ENCODE results near the gene NSD1. TPM values are rescaled to one million over a fixed set of nuclear protein-coding genes. Genes with fewer than 3 reads are reported as not detected.
A peak's percentile ranks its signal among the peaks of the same experiment; 100 is the strongest.

The NSD1 gene
- polyA plus RNA-seq, 1 donor (not counting 4 experiments of a cell fraction or from before 2014, with no cell fraction given) = 13.6 TPM

DNA sequence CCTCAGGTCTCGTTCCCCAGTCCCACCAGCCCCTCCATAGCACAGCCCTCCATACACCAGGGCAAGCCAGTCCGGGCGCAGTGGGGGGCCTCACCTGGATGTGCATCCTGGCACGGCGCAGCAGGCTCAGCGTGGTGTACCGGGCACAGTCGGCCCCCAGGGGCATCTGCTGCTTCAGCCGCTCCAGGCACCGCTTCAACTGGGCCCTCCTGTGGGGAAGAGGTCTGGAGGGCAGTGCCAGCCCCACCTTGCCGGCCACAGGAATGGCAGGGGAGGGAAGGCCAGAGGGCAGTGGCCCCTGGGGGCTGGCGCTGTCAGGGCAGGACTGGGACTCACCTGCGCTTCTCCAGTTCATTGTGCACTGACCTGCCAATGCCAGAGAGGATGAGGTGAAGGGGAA is 176.8 kb downstream of the NSD1 start:
- Histone ChIP-seq H3K27ac (ENCODE audit: control insufficient read depth, insufficient read depth, low read length) (no peak overlapping the region), H3K9ac (ENCODE audit: control insufficient read depth, extremely low read depth, insufficient read depth, low read length) (no peak overlapping the region), H3K4me3 (ENCODE audit: control insufficient read depth in 2 of 3, extremely low read depth in 1 of 3, insufficient read depth in 2 of 3, low read depth in 1 of 3, low read length in 3 of 3) (no peak overlapping the region), H2AFZ (ENCODE audit: control insufficient read depth, low read length) (no peak overlapping the region), H3K9me1 (ENCODE audit: control insufficient read depth, extremely low read depth, insufficient read depth, low read length) (no peaks in the 10 kb centered on the region), H3K9me3 (ENCODE audit: control insufficient read depth, low read depth, low read length) (no peaks in the 10 kb centered on the region), H4K20me1 (ENCODE audit: control insufficient read depth, extremely low read depth, insufficient read depth, low read length) (peaks cover 3% of the 10 kb centered on the region), H3K4me1 (ENCODE audit: control insufficient read depth, extremely low read depth, insufficient read depth, low read length) (peaks cover 27% of the 10 kb centered on the region), H3K4me2 (ENCODE audit: control insufficient read depth, extremely low read depth, insufficient read depth, low read depth, low read length) (no peak overlapping the region), H3K36me3 (ENCODE audit: control insufficient read depth in 2 of 2, extremely low read depth in 1 of 2, insufficient read depth in 2 of 2, low read length in 2 of 2) (peaks cover 5 to 15% of the 10 kb centered on the region in 2 experiments), H3K79me2 (ENCODE audit: control insufficient read depth, insufficient read depth, low read length) (peaks cover 5% of the 10 kb centered on the region), H3K27me3 (ENCODE audit: control insufficient read depth, extremely low read depth, insufficient read depth, low read length) (no peaks in the 10 kb centered on the region)
- no peak for FAIRE-seq
- DNase-seq (ENCODE audit: low read depth, low spot score) = no peak
- dilution Hi-C loops (cut with MboI; ENCODE audit: extremely low pct_ligation_motif_present, low sequenced_read_pairs) = no loop called here
- TF ChIP-seq, protein P1, sequence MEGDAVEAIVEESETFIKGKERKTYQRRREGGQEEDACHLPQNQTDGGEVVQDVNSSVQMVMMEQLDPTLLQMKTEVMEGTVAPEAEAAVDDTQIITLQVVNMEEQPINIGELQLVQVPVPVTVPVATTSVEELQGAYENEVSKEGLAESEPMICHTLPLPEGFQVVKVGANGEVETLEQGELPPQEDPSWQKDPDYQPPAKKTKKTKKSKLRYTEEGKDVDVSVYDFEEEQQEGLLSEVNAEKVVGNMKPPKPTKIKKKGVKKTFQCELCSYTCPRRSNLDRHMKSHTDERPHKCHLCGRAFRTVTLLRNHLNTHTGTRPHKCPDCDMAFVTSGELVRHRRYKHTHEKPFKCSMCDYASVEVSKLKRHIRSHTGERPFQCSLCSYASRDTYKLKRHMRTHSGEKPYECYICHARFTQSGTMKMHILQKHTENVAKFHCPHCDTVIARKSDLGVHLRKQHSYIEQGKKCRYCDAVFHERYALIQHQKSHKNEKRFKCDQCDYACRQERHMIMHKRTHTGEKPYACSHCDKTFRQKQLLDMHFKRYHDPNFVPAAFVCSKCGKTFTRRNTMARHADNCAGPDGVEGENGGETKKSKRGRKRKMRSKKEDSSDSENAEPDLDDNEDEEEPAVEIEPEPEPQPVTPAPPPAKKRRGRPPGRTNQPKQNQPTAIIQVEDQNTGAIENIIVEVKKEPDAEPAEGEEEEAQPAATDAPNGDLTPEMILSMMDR (optimal IDR thresholded peaks at IDR 0.05 in 1 of 3, IDR thresholded peaks at IDR 0.05 in 1 of 3, conservative IDR thresholded peaks at IDR 0.05 in 1 of 3; ENCODE audit: extremely low read depth in 1 of 3, insufficient read depth in 2 of 3, low read length in 3 of 3) = no peak
- no peak for TF ChIP-seq EZH2 (IDR thresholded peaks at IDR 0.05; ENCODE audit: low read length)

DNA sequence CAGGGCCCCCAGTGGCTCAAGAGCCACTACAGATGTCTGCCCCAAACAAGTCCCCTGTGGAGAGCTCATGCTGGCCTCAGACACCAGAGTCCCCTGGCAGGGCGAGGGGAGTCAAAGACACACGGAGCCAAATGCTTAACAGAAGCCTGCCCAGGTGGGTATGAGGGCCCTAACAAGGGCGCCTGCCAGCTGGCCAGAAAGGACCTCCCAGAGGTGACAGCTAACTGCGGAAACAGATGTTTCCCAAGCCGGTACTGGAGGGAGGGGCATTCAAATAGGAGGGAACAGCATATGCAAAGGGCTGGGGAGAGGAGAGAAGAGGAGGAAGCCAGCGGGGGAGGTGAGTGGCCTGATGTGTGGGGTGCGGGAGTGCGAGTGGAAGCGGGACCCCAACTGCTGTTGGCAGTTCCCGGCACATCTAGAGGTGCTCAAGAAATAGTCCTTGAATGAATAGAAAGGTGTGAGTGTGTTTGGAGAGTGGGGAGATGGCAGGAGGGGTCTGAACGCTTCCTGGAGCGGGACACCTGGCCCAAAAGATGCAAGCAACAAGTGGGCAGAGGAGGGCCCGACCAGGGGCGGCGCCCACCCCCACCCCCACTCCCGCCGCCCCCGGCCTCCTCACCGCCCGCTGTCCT is 177.3 kb downstream of the NSD1 start:
- Histone ChIP-seq H3K9ac (ENCODE audit: control insufficient read depth, extremely low read depth, insufficient read depth, low read length) (peak overlapping the region; percentile 80), H3K27ac (ENCODE audit: control insufficient read depth, insufficient read depth, low read length) (no peak overlapping the region), H3K4me1 (ENCODE audit: control insufficient read depth, extremely low read depth, insufficient read depth, low read length) (peaks cover 22% of the 10 kb centered on the region), H3K36me3 (ENCODE audit: control insufficient read depth in 2 of 2, extremely low read depth in 1 of 2, insufficient read depth in 2 of 2, low read length in 2 of 2) (peaks cover 5 to 10% of the 10 kb centered on the region in 2 experiments), H3K4me3 (ENCODE audit: control insufficient read depth in 2 of 3, extremely low read depth in 1 of 3, insufficient read depth in 2 of 3, low read depth in 1 of 3, low read length in 3 of 3) (no peak overlapping the region), H4K20me1 (ENCODE audit: control insufficient read depth, extremely low read depth, insufficient read depth, low read length) (peaks cover 3% of the 10 kb centered on the region), H3K4me2 (ENCODE audit: control insufficient read depth, extremely low read depth, insufficient read depth, low read depth, low read length) (peak overlapping the region; percentile 91), H3K27me3 (ENCODE audit: control insufficient read depth, extremely low read depth, insufficient read depth, low read length) (no peaks in the 10 kb centered on the region), H3K9me3 (ENCODE audit: control insufficient read depth, low read depth, low read length) (no peaks in the 10 kb centered on the region), H2AFZ (ENCODE audit: control insufficient read depth, low read length) (no peak overlapping the region), H3K9me1 (ENCODE audit: control insufficient read depth, extremely low read depth, insufficient read depth, low read length) (no peaks in the 10 kb centered on the region), H3K79me2 (ENCODE audit: control insufficient read depth, insufficient read depth, low read length) (no peaks in the 10 kb centered on the region)
- DNase-seq (ENCODE audit: low read depth, low spot score) (no peak), FAIRE-seq (no peak)
- TF ChIP-seq, protein P1 (optimal IDR thresholded peaks at IDR 0.05 in 1 of 3, IDR thresholded peaks at IDR 0.05 in 1 of 3, conservative IDR thresholded peaks at IDR 0.05 in 1 of 3; ENCODE audit: extremely low read depth in 1 of 3, insufficient read depth in 2 of 3, low read length in 3 of 3) = no peak
- TF ChIP-seq EZH2 (IDR thresholded peaks at IDR 0.05; ENCODE audit: low read length) = no peak
- dilution Hi-C loops (cut with MboI; ENCODE audit: extremely low pct_ligation_motif_present, low sequenced_read_pairs) = no loop called here

Measured in keratinocyte (primary cell).